ENCODE measurements around the gene TBX2.

Gene TBX2

DNA sequence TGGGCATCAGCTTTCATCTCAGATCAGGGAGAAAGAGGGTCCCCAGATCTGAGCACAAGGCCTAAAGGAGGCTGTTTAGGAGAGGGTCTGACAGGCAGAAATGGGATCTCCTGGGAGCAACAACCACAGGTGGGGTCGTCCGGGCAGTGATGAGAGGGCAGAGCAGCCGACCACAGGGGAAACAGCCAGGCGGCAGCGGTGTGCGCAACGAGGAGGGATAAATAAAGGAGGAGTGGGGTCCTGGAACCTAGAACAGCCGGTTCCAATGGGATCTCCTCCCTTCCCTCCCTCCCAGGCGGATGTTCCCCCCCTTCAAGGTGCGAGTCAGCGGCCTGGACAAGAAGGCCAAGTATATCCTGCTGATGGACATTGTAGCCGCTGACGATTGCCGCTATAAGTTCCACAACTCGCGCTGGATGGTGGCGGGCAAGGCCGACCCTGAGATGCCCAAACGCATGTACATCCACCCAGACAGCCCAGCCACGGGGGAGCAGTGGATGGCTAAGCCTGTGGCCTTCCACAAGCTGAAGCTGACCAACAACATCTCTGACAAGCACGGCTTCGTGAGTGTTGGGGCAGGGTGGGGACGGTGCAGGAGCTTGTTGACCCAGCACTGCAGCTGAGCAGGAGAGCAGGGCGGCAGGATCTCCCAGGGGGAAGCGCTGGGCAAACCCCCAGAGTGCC lies 1.9 kb downstream of the TBX2 start:
- DNase-seq (ENCODE audit: low read depth in 1 of 2, low spot score in 1 of 2): no peak

DNA sequence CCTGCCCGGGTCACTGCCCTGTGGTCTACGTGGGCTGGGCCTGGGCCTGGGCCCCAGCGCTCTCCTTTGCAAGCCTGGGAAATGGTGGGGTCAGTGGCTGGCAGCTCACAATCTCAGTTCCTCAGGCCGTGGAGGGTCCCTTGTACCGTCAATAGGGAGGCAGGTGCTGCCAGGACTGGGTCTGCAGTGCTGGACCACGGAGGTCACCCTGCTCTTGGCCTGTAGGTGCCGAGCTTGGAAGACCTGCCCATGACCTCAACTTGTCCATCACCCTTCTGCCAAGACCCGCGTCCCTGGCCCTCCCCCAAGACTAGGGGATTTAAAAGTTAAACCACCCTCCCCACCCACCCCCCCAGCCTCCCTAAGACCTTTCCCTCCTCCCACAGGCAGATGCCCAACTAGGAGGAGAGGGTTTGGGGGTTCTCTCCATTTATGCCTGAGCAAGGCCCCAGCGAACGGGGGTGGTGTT lies 2.5 kb downstream of the TBX2 start:
- DNase-seq (ENCODE audit: low read depth in 1 of 2, low spot score in 1 of 2): no peak

DNA sequence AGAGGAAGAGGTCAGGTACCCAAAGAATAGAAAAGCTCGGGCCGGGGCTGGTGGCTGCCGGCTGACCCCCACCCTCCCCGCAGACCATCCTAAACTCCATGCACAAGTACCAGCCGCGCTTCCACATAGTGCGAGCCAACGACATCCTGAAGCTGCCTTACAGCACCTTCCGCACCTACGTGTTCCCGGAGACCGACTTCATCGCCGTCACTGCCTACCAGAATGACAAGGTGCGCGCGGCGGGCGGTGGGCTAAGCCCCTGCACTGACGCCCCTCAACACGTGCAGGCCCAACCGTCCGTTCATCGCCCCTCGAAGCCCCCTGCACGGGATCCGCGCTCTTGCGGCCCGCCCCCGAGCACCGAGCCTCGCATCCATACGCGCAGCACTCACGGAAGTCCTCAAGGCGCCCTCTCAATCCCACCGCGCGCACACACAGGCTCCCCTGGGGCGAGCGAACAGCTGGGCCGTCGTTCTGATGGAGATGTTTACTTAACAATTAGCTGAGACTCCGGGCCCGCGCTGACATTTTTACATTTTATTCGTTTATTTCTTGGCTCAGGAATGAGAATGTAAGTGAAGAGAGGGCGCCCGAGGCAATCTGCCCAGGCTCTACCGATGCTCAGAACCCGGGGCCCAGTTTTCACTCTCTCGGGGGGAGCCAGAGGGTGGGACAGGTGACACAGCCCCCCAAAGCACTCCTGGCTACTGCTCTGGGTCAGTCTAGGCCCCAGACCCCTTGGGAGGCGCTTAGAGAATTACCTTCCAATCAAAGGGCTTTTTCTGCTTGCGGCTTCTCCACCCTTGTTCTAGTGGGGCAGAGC lies 3.5 kb downstream of the TBX2 start:
- no peak for DNase-seq (ENCODE audit: low read depth in 1 of 2, low spot score in 1 of 2)

DNA sequence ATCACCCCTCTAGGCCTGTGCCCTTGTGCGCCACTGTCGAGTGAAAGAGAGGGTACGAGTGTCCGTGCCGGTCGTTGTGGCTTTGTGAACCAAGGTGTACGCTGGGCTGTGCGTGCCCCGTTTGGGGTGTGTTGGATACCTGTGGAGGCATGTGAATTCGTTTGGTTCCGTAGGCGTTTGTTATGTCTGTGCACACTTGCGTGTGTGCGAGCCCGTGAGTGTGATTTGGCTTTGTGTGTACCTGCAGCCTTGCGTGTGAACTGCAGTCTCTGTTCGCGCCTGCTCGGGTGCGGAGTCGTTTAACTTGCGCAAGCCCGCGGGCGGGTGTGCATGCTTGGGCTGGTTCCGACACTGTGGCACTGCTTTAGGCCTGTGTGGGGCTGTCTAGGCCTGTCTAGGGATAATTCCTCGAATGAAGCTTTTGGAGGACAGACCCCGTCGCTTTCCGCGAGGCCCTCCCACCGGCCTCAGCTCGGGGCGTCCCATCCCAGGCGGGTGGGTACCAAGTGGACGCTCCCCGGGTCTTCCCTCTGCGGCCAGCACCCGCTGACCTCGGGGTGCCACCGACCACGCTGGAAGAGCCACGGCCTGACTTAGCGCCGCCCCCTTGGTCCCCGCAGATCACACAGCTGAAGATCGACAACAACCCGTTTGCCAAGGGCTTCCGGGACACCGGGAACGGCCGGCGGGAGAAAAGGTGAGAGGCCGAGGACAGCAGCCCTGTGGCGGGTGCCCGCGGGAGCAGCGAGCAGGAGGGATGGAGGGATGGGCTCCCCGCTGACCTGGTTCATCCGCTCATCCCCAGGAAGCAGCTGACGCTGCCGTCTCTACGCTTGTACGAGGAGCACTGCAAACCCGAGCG lies 4.4 kb downstream of the TBX2 start:
- no peak for DNase-seq (ENCODE audit: low read depth in 1 of 2, low spot score in 1 of 2)

DNA sequence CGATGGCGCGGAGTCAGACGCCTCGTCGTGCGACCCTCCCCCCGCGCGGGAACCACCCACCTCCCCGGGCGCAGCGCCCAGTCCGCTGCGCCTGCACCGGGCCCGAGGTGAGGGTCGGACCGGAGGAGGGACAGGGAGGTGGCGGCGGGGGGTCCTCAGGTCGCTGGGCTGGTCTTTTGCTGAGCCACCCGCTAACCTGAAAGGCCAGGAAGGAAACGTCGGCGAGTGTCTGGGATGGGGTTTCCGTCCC lies 4.9 kb downstream of the TBX2 start:
- no peak for DNase-seq (ENCODE audit: low read depth in 1 of 2, low spot score in 1 of 2)

DNA sequence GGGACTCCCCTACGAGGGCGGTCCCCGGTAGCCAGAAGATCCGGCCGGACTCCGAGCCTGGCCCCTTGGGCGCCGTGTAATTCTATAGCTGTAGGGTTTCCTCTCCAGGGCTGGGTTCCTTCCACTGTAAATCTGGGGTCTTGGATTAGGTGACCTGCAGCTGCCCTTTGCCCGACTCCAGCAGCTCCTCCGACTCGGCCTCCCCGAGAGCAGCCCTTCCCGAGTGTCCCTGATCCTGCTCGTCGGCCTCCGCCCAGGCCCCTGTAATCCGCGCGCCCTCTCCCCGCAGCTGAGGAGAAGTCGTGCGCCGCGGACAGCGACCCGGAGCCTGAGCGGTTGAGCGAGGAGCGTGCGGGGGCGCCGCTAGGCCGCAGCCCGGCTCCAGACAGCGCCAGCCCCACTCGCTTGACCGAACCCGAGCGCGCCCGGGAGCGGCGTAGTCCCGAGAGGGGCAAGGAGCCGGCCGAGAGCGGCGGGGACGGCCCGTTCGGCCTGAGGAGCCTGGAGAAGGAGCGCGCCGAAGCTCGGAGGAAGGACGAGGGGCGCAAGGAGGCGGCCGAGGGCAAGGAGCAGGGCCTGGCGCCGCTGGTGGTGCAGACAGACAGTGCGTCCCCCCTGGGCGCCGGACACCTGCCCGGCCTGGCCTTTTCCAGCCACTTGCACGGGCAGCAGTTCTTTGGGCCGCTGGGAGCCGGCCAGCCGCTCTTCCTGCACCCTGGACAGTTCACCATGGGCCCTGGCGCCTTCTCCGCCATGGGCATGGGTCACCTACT lies 5.5 kb downstream of the TBX2 start:
- no peak for DNase-seq (ENCODE audit: low read depth in 1 of 2, low spot score in 1 of 2)

DNA sequence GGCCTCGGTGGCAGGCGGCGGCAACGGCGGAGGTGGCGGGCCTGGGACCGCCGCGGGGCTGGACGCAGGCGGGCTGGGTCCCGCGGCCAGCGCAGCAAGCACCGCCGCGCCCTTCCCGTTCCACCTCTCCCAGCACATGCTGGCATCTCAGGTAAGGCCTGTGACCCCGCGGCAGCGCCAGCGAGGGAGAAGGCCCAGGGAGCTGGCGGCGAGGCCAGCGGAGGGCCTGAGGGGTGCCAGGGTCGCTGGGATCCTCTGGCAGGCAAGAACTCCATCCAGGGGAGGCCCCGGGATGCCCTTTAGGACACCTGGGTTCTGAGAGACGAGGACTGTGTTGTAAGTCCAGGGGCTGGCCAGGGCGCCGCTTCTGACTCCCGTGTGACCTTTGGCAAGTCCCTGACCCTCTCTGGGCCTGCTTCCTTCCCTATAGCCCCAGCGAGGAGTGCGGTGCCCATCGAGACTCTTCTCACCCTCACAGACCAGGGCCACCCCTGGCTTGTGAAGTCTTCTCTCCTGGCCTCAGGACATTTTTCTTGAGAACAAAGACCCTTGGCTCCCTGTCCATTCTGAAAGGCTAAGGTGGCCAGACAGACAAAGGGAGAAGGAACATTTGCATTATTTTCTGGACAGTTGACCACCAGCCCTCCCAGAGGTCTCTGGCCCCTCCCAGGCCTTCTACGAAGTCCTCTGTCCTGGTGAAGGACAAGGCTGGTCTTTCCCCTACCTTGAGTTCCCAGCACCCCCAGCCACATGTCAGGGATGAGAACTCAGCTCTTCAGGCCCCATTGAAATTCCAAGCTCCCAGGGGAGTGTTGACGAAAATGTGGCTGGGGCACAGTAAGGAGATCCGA lies 6.3 kb downstream of the TBX2 start:
- DNase-seq (ENCODE audit: low read depth in 1 of 2, low spot score in 1 of 2): no peak

DNA sequence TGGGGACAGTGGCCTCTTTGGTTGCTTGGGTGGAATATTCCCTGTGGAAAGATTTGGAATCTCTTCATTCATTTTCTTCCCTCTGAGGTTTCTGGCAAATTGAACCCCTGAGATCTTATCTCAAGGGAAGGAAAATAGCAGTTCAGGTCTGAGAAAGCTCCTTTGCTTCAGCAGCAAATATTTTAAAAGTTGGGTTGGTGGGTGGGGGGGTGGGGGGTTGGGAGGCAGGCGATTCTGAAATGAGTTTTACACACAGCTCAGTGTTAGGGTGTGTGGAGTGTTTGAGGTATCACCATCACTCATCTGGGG lies 6.8 kb downstream of the TBX2 start:
- no peak for DNase-seq (ENCODE audit: low read depth in 1 of 2, low spot score in 1 of 2)

DNA sequence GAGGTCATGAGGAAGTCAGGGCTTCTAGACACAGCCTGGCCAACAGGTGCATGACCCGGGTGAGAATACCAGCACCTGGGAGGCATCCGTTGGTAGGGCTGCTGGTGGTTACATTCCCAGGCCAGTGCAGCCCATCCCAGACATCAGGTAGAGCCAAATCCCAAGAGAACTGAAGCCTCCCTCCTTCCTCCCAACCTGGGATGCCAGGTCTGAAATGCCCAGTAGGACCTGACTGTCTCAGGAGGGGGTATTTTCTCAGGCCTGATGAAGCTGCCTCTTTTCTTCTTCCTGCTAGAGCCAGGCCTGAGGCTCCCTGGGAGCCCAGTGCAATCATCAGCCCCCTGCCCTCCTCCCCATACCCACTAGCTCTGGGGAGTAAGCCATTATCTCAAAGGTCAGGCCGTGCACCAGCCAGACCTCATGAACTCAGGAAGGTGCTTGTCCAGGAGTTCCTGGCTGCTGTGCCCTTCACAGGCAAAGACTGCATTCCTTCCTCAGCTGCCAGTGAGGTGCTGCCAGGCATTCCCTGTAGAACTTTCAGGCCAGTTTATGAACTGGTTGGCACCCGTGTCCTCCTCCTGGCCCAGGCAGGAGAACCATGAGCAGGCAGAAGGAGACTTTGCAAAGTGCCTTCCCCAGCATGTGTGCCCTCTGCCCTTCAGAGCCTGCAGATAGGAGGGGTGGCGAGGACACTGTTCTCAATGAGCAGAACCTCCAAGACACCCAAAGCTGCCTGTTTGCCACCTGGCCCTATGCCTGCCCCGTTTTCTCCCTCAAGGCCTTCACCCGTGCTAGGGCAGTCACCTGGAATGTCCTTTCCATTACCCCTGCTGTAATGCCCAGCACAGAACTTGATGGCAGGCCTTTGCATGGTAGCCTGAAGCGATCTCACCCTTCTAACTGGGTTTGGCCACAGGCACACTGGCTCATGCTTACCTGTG lies 7.6 kb downstream of the TBX2 start:
- DNase-seq (ENCODE audit: low read depth in 1 of 2, low spot score in 1 of 2): no peak

DNA sequence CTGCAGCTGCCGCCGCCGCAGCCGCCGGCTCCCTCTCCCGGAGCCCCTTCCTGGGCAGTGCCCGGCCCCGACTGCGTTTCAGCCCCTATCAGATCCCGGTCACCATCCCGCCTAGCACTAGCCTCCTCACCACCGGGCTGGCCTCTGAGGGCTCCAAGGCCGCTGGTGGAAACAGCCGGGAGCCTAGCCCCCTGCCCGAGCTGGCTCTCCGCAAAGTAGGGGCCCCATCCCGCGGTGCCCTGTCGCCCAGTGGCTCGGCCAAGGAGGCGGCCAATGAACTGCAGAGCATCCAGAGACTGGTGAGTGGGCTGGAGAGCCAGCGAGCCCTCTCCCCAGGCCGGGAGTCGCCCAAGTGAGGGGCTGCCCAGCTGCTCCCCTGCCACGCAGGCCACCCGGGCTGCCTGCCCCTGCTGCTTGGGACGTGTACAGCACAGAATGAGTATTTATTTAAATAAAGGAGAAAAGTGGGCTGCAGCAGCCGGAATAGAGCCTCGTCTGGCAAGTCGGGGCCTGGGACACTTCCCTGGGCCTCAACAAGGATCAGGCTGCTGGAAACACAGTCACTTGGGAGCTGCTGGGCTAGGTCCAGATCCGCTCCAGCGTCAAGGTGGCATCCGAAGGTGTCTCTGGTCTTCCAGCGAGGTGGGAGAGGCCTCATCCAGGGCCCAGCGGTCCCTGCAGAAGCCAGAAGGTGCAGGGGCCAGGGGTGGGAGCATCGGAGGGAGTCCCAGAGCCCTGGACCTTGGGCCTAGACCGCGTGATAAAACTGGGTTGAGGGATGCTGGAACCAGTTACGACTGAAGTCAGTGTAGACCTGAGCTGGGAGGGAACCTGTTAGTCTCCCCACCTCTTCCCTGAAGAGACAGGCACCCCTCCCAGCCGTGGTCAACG lies 8.8 kb downstream of the TBX2 start:
- DNase-seq (ENCODE audit: low read depth in 1 of 2, low spot score in 1 of 2): no peak

DNA sequence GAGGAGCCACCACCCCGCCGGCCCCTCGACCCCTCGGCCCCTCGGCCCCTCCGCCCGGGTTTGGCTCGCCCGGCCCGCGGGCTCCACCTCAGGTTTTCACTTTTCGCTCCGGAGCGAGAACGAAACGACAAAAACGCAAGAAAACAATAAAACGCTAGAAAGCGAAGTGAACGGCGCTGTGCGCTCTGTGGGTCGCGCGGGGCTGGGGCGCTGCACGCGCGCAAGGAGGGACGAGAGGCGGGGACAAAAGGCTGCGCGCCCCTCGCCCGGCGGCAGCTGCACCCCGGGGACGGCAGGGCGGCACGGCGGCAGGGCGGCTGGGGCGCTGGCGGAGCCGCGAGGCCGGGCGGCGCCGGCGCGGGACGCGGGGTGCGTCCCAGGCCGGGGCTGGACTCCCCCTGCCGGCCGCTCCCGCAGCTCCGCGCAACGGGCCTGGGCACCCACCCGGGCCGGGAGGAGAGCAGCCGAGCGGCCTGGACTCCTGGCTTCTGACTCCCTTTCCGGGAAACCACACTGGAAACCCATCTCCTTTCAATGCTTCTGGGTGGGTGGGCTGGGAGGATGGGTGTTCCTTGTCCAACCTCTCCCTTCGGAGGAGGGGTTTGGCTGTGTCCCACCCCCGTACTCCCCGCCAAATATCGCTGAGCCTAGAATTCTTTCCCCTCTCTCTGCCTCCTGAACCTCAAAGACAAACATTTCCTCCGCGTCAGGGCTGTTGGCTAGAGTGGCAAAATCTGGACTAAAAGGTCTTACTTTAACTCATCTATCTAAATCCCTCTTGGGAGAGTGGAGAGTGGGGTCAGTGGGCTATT lies 9.9 kb downstream of the TBX2 start:
- no peak for DNase-seq (ENCODE audit: low read depth in 1 of 2, low spot score in 1 of 2)

GRCh38 chr17:61410141-61411010 lies 10.7 kb downstream of the TBX2 start:
- peak; percentile 56 for DNase-seq (ENCODE audit: low read depth in 1 of 2, low spot score in 1 of 2)

DNA sequence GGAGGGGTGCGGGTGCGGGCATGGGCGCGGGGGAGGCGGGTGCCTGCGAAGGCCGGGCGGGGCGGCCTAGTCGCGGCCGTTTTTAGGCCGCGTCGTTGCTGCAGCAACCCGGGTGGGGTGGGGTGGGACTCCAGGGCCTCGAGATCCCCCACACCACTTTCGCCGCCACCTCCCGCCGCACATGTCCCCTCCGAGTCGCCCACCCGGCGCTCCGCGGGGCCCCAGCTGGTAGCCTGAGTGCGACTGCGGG lies 11.3 kb downstream of the TBX2 start:
- DNase-seq (ENCODE audit: low read depth in 1 of 2, low spot score in 1 of 2): no peak

DNA sequence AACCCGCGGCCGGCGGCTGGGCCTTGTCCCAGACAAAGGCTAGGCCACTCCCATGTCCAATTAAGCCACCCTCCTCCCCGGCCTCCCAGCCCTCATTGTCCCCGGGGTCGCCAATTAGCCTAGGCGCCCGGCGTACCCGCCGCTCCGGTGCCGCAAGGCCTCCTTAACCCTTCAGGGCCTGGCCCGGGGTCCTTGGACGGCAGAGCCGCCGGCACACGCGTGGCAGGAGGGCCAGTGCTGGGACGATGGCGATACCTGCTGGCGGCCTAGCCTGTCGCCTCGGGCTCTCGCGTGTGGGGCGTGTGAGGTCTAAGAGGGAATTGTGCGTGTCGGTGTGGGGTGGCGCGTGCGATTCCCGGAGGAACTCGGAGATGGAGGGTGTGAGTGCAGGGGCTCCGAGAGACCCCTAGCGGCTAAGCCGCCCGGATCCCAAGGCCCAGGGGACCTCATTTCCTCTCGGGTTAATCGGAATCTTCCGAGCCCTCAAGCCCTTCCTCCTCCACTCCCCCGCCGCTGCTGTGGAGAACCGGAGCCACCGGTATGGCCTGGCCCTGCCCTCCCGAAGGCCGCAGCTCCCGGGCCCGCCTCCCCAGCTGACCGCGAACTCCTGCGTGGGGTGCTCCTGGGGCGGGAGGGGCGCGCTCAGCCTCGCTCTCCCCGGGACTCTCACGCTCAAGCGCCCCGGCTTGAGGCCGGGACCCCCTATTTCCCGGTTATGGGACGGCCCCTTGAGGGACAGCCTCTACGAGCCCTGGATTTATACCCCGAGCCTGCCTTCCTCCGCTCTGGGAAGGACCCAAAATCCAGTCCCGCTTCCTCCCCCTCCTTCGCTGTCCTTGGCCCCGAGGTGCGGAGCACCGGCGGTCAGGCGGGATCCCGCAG lies 11.9 kb downstream of the TBX2 start:
- DNase-seq (ENCODE audit: low read depth in 1 of 2, low spot score in 1 of 2): no peak

- peak; percentile 59 to 62 for DNase-seq (ENCODE audit: low read depth in 1 of 2, low spot score in 1 of 2)
These were observed 12.7 kb downstream of the TBX2 start for GRCh38 chr17:61412143-61412859.
